Naive thymus-derived CD4-positive, alpha-beta T cell (primary cell): ENCODE data around the gene FNDC10. TPM values are rescaled to one million over a fixed set of nuclear protein-coding genes. Genes with fewer than 3 reads are reported as not detected.
"Not testable (repeated sequence)": the region's sequence is repeated elsewhere in the genome, so short reads cannot be mapped to it uniquely, and the experiment has no call there.

Experiments
- ATAC-seq: fragments of 150-1000 bp; cut with Tn5 transposase; 2 replicates; pipeline ENCODE4 v1.10.0; 2021; ENCODE audit warnings: mild to moderate bottlenecking, moderate library complexity
- CTCF ChIA-PET: fragments of 350-600 bp; sonication (Branson Sonifier 250); formaldehyde crosslinking; loops from one replicate; lab custom pipeline; 2021; ENCODE audit warnings: antibody characterized with exemption; lab: Charles Lee
- POLR2A ChIA-PET: fragments of 350-600 bp; sonication (Branson Sonifier 250); formaldehyde crosslinking; loops from one replicate; lab custom pipeline; 2021; ENCODE audit warnings: antibody characterized with exemption, inconsistent platforms; lab: Charles Lee
- DNase-seq, 9 donors: peaks; one replicate each; pipeline versions ENCODE4 v3.0.0 to v3.0.0-alpha.2; 2020 to 2022; ENCODE audit warnings: mixed read lengths in 1 of 9
- H3K27ac ChIP-seq: one replicate; pipeline ENCODE4 v1.7.0; 2013; ENCODE audit warnings: mild to moderate bottlenecking, low read depth, low read length, moderate library complexity
- H3K27me3 ChIP-seq, 2 donors: one replicate each; pipeline ENCODE4 v1.7.0; 2013; ENCODE audit warnings: low read length in 2 of 2, mild to moderate bottlenecking in 2 of 2, moderate library complexity in 2 of 2; ENCODE audit not compliant: control insufficient read depth in 2 of 2, insufficient read depth in 2 of 2
- H3K36me3 ChIP-seq, 3 experiments: 1 replicate in 2 of 3; 2 replicates in 1 of 3; pipeline ENCODE4 v1.7.0; 2013; ENCODE audit warnings: low read length in 3 of 3, mild to moderate bottlenecking in 3 of 3, moderate library complexity in 1 of 3; ENCODE audit not compliant: insufficient read depth in 3 of 3, control insufficient read depth in 2 of 3
- H3K4me1 ChIP-seq, 2 donors: one replicate each; pipeline ENCODE4 v1.7.0; 2013; ENCODE audit warnings: low read length in 2 of 2, mild to moderate bottlenecking in 2 of 2, moderate library complexity in 1 of 2; ENCODE audit not compliant: control insufficient read depth in 2 of 2, insufficient read depth in 2 of 2
- H3K4me3 ChIP-seq: 2 replicates; pipeline ENCODE4 v1.7.0; 2013; ENCODE audit warnings: mild to moderate bottlenecking, low read length
- H3K9me3 ChIP-seq, 3 experiments: 1 replicate in 2 of 3; 2 replicates in 1 of 3; pipeline ENCODE4 v1.7.0; 2013; ENCODE audit warnings: low read length in 3 of 3; ENCODE audit not compliant: control insufficient read depth in 2 of 3
- H3K27ac Mint-ChIP-seq, 9 donors: one replicate each; pipeline ENCODE4 v1.8.0; 2020 to 2022; ENCODE audit warnings: mixed read lengths in 9 of 9, mild to moderate bottlenecking in 8 of 9, moderate library complexity in 5 of 9, inconsistent platforms in 2 of 9
- H3K27me3 Mint-ChIP-seq, 5 donors: one replicate each; pipeline ENCODE4 v1.8.0; 2021 to 2022; ENCODE audit warnings: mixed read lengths in 5 of 5, mild to moderate bottlenecking in 1 of 5
- H3K36me3 Mint-ChIP-seq, 5 donors: one replicate each; pipeline ENCODE4 v1.8.0; 2020 to 2022; ENCODE audit warnings: mixed read lengths in 5 of 5, mild to moderate bottlenecking in 3 of 5, inconsistent platforms in 1 of 5
- H3K4me1 Mint-ChIP-seq, 7 donors: one replicate each; pipeline ENCODE4 v1.8.0; 2020 to 2022; ENCODE audit warnings: mixed read lengths in 7 of 7, mild to moderate bottlenecking in 3 of 7, inconsistent platforms in 1 of 7
- H3K4me3 Mint-ChIP-seq, 10 donors: one replicate each; pipeline ENCODE4 v1.8.0; 2020 to 2022; ENCODE audit warnings: mild to moderate bottlenecking in 10 of 10, mixed read lengths in 10 of 10, moderate library complexity in 6 of 10, inconsistent platforms in 2 of 10
- H3K9me3 Mint-ChIP-seq, 11 donors: one replicate each; pipeline ENCODE4 v1.8.0; 2020 to 2022; ENCODE audit warnings: mixed read lengths in 11 of 11, mild to moderate bottlenecking in 4 of 11, inconsistent platforms in 1 of 11, moderate library complexity in 1 of 11
- intact Hi-C, 2 donors: fragments of 100-400 bp; cut with micrococcal nuclease; formaldehyde crosslinking; loops; one replicate each; pipeline ENCODE4 v1.15.1; 2023
- polyA plus RNA-seq, 2 donors: library from polyadenylated mRNA; unstranded; fragments of 300-500 nt; fragmentation: Illumina TruSeq; gene quantifications; one replicate each; pipeline ENCODE4 v1.2.3, GENCODE V29; 2021
- total RNA-seq, 6 experiments: library from RNA in 5 of 6; stranded (reverse) in 5 of 6; gene quantifications; 1 replicate in 5 of 6; 2 replicates in 1 of 6; pipeline ENCODE4 v1.2.3 and lab custom pipeline; 2021 to 2026

Gene FNDC10
- total and polyA plus RNA-seq, 7 experiments from 2014 or later, result 1.3 to 10.7 (median 3.2) TPM

- Histone ChIP-seq H3K27ac (no peak overlapping the region), H3K36me3 (peaks cover 10 to 51% (median 15%) of the 10 kb centered on the region in 3 experiments), H3K4me3 (no peak overlapping the region), H3K9me3 (no peaks in the 10 kb centered on the region), H3K4me1 (no peaks in the 10 kb centered on the region), H3K27me3 (no peaks in the 10 kb centered on the region)
- CTCF ChIA-PET, result no interaction called here
- Mint-ChIP-seq H3K27me3 (no peaks in the 10 kb centered on the region), H3K36me3 (peaks cover 8 to 24% (median 13%) of the 10 kb centered on the region in 5 donors), H3K4me1 (peaks cover 4 to 18% (median 8%) of the 10 kb centered on the region in 7 donors), H3K9me3 (no peaks in the 10 kb centered on the region), H3K4me3 (no peak overlapping the region), H3K27ac (peak overlapping the region in 1 of 9 donors; percentile 26)
- ATAC-seq, result no peak
- intact Hi-C loops, result no loop called here
- no peak for DNase-seq
- POLR2A ChIA-PET, result interaction anchor here (1.8 kb wide), 1 partner anchor 17 kb away, joined by 4 read pairs; no protein-coding TSS in a partner anchor
Observed at GRCh38 chr1:1560178-1560577, 39.8 kb downstream of the FNDC10 start.

GRCh38 chr1:1559066-1559465 lies 40.9 kb downstream of the FNDC10 start:
- ATAC-seq (no peak), DNase-seq (no peak)
- H3K4me1 Mint-ChIP-seq, result peaks cover 0 to 14% (median 0%) of the 10 kb centered on the region in 7 donors
- H3K27me3 Mint-ChIP-seq, result no peaks in the 10 kb centered on the region
- no peak overlapping the region for H3K4me3 ChIP-seq
- H3K4me1 ChIP-seq, result no peaks in the 10 kb centered on the region
- intact Hi-C loops, result no loop called here
- peak overlapping the region in 3 of 9 donors; percentile 21 to 67 (median 43) for H3K27ac Mint-ChIP-seq
- H3K9me3 ChIP-seq, result no peaks in the 10 kb centered on the region
- CTCF ChIA-PET, result no interaction called here
- H3K27ac ChIP-seq, result no peak overlapping the region
- no peaks in the 10 kb centered on the region for H3K9me3 Mint-ChIP-seq
- no peak overlapping the region for H3K4me3 Mint-ChIP-seq
- H3K36me3 Mint-ChIP-seq, result peaks cover 4 to 14% (median 5%) of the 10 kb centered on the region in 5 donors
- H3K27me3 ChIP-seq, result no peaks in the 10 kb centered on the region
- POLR2A ChIA-PET, result interaction anchor here (0.5 to 1.8 kb wide), 4 partner anchors 12 to 80 kb away, joined by 3 to 4 read pairs (median 4); partner anchors contain the start of gene MIB2
- H3K36me3 ChIP-seq, result peaks cover 2 to 40% (median 15%) of the 10 kb centered on the region in 3 experiments

- H3K36me3 Mint-ChIP-seq, result peaks cover 0 to 10% (median under 1%) of the 10 kb centered on the region in 5 donors
- H3K27me3 Mint-ChIP-seq, result no peaks in the 10 kb centered on the region
- H3K27ac Mint-ChIP-seq, result peak overlapping the region in 5 of 9 donors; percentile 21 to 79 (median 43)
- Histone ChIP-seq H3K4me3 (no peak overlapping the region), H3K27me3 (no peaks in the 10 kb centered on the region), H3K27ac (no peak overlapping the region), H3K4me1 (no peaks in the 10 kb centered on the region), H3K9me3 (no peaks in the 10 kb centered on the region), H3K36me3 (peaks cover 0 to 36% (median 15%) of the 10 kb centered on the region in 3 experiments)
- intact Hi-C loops, result no loop called here
- ChIA-PET POLR2A (interaction anchor here (1.1 to 1.8 kb wide), 3 partner anchors 11 to 57 kb away, joined by 3 to 4 read pairs (median 4); partner anchors contain the start of gene MIB2), CTCF (interaction anchor here (0.7 kb wide), 1 partner anchor 12 kb away, joined by 3 read pairs; no protein-coding TSS in a partner anchor)
- H3K4me3 Mint-ChIP-seq, result no peak overlapping the region
- DNase-seq (no peak), ATAC-seq (no peak)
- H3K4me1 Mint-ChIP-seq, result peaks cover 0 to 14% (median 0%) of the 10 kb centered on the region in 7 donors
- H3K9me3 Mint-ChIP-seq, result no peaks in the 10 kb centered on the region
Observed at GRCh38 chr1:1558591-1558990, 41.3 kb downstream of the FNDC10 start.

- Mint-ChIP-seq H3K27ac (peak overlapping the region in 1 of 9 donors; percentile 32), H3K4me1 (peaks cover 0 to 12% (median 0%) of the 10 kb centered on the region in 7 donors)
- POLR2A ChIA-PET, CTCF ChIA-PET, H3K4me1 ChIP-seq, DNase-seq, H3K9me3 ChIP-seq, H3K36me3 Mint-ChIP-seq, H3K27ac ChIP-seq, H3K4me3 Mint-ChIP-seq, intact Hi-C loops, H3K9me3 Mint-ChIP-seq, H3K4me3 ChIP-seq, H3K27me3 Mint-ChIP-seq, H3K27me3 ChIP-seq, ATAC-seq: not testable (repeated sequence)
- H3K36me3 ChIP-seq, result peaks cover 0 to 27% (median 11%) of the 10 kb centered on the region in 3 experiments
Observed at GRCh38 chr1:1557688-1558087, 42.2 kb downstream of the FNDC10 start.

GRCh38 chr1:1556961-1557360 lies 43.0 kb downstream of the FNDC10 start:
- H3K9me3 Mint-ChIP-seq, H3K36me3 Mint-ChIP-seq, H3K27me3 ChIP-seq, DNase-seq, H3K27me3 Mint-ChIP-seq, H3K4me3 ChIP-seq, intact Hi-C loops, H3K9me3 ChIP-seq, H3K4me3 Mint-ChIP-seq, H3K4me1 ChIP-seq, ATAC-seq, H3K27ac ChIP-seq: not testable (repeated sequence)
- H3K27ac Mint-ChIP-seq, result peak overlapping the region in 1 of 9 donors; percentile 32
- ChIA-PET CTCF (interaction anchor here (0.7 kb wide), 1 partner anchor 1978 kb away, joined by 3 read pairs; no protein-coding TSS in a partner anchor), POLR2A (interaction anchor here (0.6 to 0.8 kb wide), 2 partner anchors 13 to 21 kb away, joined by 3 to 6 read pairs; no protein-coding TSS in a partner anchor)
- peaks cover 0 to 11% (median 0%) of the 10 kb centered on the region in 7 donors for H3K4me1 Mint-ChIP-seq
- H3K36me3 ChIP-seq, result peaks cover 0 to 21% (median 6%) of the 10 kb centered on the region in 3 experiments

- ATAC-seq (no peak), DNase-seq (no peak)
- H3K4me3 Mint-ChIP-seq, result no peak overlapping the region
- Histone ChIP-seq H3K27ac (no peak overlapping the region), H3K9me3 (no peaks in the 10 kb centered on the region), H3K27me3 (no peaks in the 10 kb centered on the region), H3K4me1 (no peaks in the 10 kb centered on the region), H3K4me3 (no peak overlapping the region), H3K36me3 (peaks cover 0 to 21% (median 1%) of the 10 kb centered on the region in 3 experiments)
- intact Hi-C loops, result no loop called here
- ChIA-PET CTCF (interaction anchor here (0.7 to 0.9 kb wide), 2 partner anchors 10 to 1978 kb away, joined by 3 read pairs; no protein-coding TSS in a partner anchor), POLR2A (interaction anchor here (0.8 kb wide), 1 partner anchor 14 kb away, joined by 3 read pairs; no protein-coding TSS in a partner anchor)
- peaks cover 0 to 9% (median 0%) of the 10 kb centered on the region in 7 donors for H3K4me1 Mint-ChIP-seq
- peaks cover 0 to 2% (median 0%) of the 10 kb centered on the region in 5 donors for H3K36me3 Mint-ChIP-seq
- no peaks in the 10 kb centered on the region for H3K9me3 Mint-ChIP-seq
- no peak overlapping the region for H3K27ac Mint-ChIP-seq
- H3K27me3 Mint-ChIP-seq, result no peaks in the 10 kb centered on the region
Observed at GRCh38 chr1:1556505-1556904, 43.4 kb downstream of the FNDC10 start.
